Mucosa of rectum (tissue), 2 donors: ENCODE results near the gene DIAPH1.

Source experiments
- H3K27ac ChIP-seq, 2 donors: one replicate each; pipeline ENCODE4 v1.7.0; 2013; ENCODE audit warnings: inconsistent platforms in 2 of 2, low read depth in 2 of 2, low read length in 2 of 2
- H3K27me3 ChIP-seq, 2 donors: one replicate each; pipeline ENCODE4 v1.7.0; 2013; ENCODE audit warnings: low read length in 2 of 2; ENCODE audit not compliant: control insufficient read depth in 2 of 2, insufficient read depth in 2 of 2
- H3K36me3 ChIP-seq, 2 donors: one replicate each; pipeline ENCODE4 v1.7.0; 2013; ENCODE audit warnings: low read length in 2 of 2; ENCODE audit not compliant: control insufficient read depth in 2 of 2, insufficient read depth in 2 of 2
- H3K4me1 ChIP-seq, 2 donors: one replicate each; pipeline ENCODE4 v1.7.0; 2013; ENCODE audit warnings: low read length in 2 of 2, mild to moderate bottlenecking in 1 of 2; ENCODE audit not compliant: control insufficient read depth in 2 of 2, insufficient read depth in 2 of 2
- H3K4me3 ChIP-seq, 2 donors: one replicate each; pipeline ENCODE4 v1.7.0; 2013; ENCODE audit warnings: low read length in 2 of 2
- H3K9ac ChIP-seq, 2 donors: one replicate each; pipeline ENCODE4 v1.7.0; 2013; ENCODE audit warnings: low read length in 2 of 2, low read depth in 1 of 2, mild to moderate bottlenecking in 1 of 2
- H3K9me3 ChIP-seq, 2 donors: one replicate each; pipeline ENCODE4 v1.7.0; 2013; ENCODE audit warnings: low read length in 2 of 2; ENCODE audit not compliant: control insufficient read depth in 2 of 2
- donor health status: healthy.
- donor health status: Normal muscosa, but diverticular disease.

DIAPH1 gene

DNA sequence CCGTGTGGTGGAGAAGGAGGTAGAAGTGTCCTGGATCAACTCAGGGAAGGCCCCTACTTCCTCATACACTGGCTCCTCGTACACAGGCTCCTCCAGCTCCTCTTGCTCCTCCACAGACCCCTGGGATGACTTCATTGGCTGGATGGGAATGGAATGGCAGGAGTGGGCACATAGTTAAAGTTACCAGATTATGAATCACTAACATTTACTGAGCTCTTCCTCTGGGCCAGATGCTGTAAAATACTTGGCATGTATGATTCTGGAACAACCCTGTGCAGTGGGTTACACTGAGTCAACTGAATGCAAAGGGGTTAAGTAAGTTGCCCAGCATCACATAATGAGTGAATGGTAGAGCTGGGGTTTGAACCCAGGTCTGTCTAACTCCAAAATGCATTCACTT lies 35.5 kb upstream of the DIAPH1 start:
- H3K27me3 ChIP-seq: no peaks in the 10 kb centered on the region
- no peak overlapping the region for H3K9ac ChIP-seq

DNA sequence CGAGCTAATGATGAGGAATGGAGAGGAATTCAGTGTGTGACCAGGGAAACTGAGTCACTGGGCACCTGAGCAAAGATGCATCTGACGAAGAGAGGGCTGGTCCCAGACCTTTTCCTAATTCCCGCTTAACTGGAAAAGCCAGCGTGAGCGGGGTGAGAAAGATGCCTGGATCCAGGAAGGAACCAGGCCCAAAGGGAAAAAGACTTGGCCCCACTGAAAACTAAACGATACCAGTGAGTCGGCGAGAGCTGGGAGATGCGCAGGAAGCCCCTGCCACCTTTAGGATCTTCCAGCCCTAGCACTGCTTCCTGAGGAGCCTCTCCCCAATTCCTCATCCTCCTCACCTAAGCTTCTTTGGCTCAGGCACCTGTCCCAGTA lies 32.9 kb upstream of the DIAPH1 start:
- H3K9ac ChIP-seq: peak overlapping the region; percentile 55 to 60
- peaks cover 5 to 7% of the 10 kb centered on the region in 2 donors for H3K4me1 ChIP-seq
- no peaks in the 10 kb centered on the region for H3K9me3 ChIP-seq
- H3K4me3 ChIP-seq: peak overlapping the region; percentile 81 to 83
- no peaks in the 10 kb centered on the region for H3K27me3 ChIP-seq
- peak overlapping the region in 1 of 2 donors; percentile 28 for H3K27ac ChIP-seq
- peaks cover 0 to 9% of the 10 kb centered on the region in 2 donors for H3K36me3 ChIP-seq

More for the DNA sequence above, 35.5 kb upstream of the DIAPH1 start:
- H3K9me3 ChIP-seq: no peaks in the 10 kb centered on the region
- peaks cover 5 to 7% of the 10 kb centered on the region in 2 donors for H3K4me1 ChIP-seq
- no peak overlapping the region for H3K4me3 ChIP-seq
- H3K36me3 ChIP-seq: peaks cover 0 to 10% of the 10 kb centered on the region in 2 donors
- no peak overlapping the region for H3K27ac ChIP-seq

DNA sequence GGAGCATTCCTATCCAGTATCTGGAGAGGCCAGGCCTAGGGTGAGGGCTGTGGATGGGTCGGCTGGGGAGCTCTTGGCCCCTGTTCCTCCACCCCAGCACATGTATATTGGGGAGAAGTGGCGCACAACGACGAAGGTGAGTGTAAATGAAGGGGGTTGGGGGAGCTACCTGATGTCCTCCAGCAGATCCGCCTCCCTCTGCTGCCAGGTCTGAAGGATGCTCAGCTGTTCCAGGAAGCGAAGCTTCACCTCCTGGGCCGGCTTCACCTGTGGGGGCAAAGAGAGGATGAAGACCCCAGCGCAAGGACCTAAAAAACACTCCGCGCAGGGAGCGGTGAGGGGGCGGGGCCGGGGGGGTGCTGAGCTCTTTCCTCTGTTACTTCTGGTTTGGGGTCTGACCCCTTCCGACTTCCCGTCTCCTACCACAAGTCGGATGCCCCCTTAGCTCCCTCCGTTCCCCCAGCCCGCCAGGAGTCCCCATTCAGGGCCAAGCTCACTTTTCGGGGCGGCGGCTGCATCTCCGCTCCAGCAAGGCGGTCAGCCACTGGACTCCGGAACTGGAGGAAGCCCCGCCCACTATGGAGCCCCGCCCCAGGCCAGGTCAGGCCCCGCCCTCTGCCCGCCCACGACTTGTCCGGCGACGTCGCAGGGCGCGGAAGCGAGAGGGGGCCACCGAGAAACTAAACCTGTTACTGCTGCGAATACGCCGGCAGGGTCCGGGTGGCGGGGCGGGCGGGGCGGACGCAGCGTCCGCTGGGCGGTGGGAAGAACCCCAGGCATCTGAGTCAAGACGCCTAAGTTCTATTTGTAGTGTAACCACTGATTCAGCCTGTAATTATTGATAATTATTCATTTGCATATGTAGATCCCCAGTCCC lies 32.3 kb upstream of the DIAPH1 start, which contains the start of gene FCHSD1:
FCHSD1 (minus strand) TSS at position 568 of the 877 bp plus-strand sequence; CDS start at position 518, 50 bp downstream.
- H3K9me3 ChIP-seq: no peaks in the 10 kb centered on the region
- H3K4me1 ChIP-seq: peaks cover 5 to 7% of the 10 kb centered on the region in 2 donors
- H3K27me3 ChIP-seq: no peaks in the 10 kb centered on the region
- H3K9ac ChIP-seq: peak within 1 kb of the TSS; percentile 70 to 74
- H3K27ac ChIP-seq: peak within 1 kb of the TSS in 1 of 2 donors; percentile 28
- H3K4me3 ChIP-seq: peak within 1 kb of the TSS; percentile 81 to 83
- H3K36me3 ChIP-seq: peaks cover 2 to 12% of the 10 kb centered on the region in 2 donors

DNA sequence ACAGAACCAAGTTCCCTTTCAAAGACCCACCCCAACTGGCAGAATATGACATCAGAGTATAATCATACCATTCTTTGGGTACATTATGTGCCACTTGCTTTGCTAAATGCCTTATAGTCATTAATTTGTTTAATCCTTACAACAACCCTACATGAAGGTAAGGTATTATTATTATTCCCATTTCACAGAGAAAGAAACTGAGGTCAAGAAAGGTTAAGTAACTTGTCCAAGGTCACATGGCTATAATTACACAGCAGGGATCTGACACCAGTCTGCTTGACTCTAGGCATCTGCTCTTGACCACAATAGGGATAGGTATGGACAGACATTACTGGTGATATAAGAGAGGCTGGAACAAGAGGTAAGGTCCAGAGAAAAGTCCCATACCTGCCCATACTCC lies 31.2 kb upstream of the DIAPH1 start:
- H3K36me3 ChIP-seq: peaks cover 6 to 12% of the 10 kb centered on the region in 2 donors
- no peak overlapping the region for H3K9ac ChIP-seq
- no peaks in the 10 kb centered on the region for H3K27me3 ChIP-seq
- H3K4me1 ChIP-seq: peaks cover 5 to 7% of the 10 kb centered on the region in 2 donors
- no peaks in the 10 kb centered on the region for H3K9me3 ChIP-seq
- H3K27ac ChIP-seq: no peak overlapping the region
- H3K4me3 ChIP-seq: no peak overlapping the region

DNA sequence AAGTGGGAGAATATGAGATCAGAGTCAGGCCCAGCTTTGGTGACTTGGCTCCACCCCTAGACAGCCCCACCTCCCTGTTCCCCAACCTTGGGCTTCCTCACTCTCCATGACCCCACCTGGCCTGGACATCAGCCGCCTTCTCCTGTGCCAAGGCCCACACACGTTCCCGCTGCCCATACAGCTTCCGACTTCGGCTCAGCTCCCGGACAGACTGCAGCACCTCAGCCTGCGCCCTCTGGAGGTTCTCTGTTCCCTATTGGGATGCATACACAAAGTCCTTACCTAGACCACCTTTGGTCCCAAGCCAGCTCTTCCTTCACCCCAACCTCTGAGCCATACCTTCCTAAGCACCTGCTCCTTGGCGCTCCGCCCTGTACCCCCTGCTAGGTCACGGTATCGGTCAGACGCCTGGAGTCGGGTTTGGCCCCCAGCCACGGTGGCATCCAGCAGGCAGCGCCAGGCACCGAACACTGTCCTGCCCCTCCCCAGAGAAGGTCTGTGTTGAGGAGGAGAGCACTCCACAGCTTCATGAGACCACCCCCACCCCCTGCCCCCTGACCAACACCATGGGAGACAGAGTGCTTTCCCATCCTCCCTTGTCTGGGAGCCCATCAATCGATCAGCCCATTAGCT lies 30.4 kb upstream of the DIAPH1 start:
- Histone ChIP-seq H3K9ac (no peak overlapping the region), H3K4me1 (peaks cover 5 to 7% of the 10 kb centered on the region in 2 donors), H3K36me3 (peaks cover 12% of the 10 kb centered on the region in 2 donors), H3K4me3 (no peak overlapping the region), H3K9me3 (no peaks in the 10 kb centered on the region), H3K27me3 (no peaks in the 10 kb centered on the region), H3K27ac (no peak overlapping the region)

DNA sequence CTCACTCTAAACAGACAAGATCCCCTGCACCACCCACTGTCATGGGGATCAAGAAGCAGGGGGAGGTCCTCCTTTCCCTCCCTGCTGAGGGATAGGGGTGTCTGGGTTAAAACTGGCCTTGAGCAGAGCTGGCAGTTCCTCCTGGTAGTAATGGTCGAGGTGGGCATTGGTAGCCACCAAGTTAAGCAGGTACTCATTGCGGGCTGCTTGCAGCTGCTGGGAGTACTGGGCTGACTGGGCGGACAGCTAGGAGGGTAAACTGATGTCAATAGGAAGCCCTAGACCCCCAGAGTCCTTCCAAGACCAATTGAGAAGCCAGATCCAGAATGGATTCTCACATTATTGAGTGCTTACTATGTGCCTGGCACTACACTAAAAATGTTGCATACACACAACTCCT lies 29.1 kb upstream of the DIAPH1 start:
- Histone ChIP-seq H3K4me1 (peaks cover 5 to 7% of the 10 kb centered on the region in 2 donors), H3K36me3 (peaks cover 13 to 15% of the 10 kb centered on the region in 2 donors), H3K27me3 (no peaks in the 10 kb centered on the region), H3K4me3 (no peak overlapping the region), H3K27ac (no peak overlapping the region), H3K9ac (no peak overlapping the region), H3K9me3 (no peaks in the 10 kb centered on the region)

DNA sequence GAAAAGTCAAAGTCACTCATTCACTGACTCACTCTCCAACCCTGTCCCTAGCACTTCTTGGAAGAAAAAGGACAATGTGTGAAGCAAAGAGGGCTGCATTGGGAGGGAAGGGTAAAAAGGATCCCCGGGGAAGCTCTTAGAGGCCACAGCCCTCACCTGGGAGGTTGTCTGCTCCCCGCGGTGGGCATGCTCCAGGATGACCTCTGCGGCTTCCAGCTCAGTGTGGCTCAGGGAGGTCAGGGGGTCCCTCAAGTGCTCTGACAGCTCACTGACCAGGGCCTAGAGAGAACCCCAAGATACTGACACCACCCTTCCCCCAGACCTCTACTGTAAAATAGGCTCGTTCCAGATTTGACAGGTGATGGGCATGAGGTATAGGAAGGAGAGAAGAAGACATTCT lies 28.4 kb upstream of the DIAPH1 start:
- Histone ChIP-seq H3K36me3 (peaks cover 13 to 18% of the 10 kb centered on the region in 2 donors), H3K9me3 (no peaks in the 10 kb centered on the region), H3K4me3 (no peak overlapping the region), H3K27me3 (no peaks in the 10 kb centered on the region), H3K27ac (no peak overlapping the region), H3K9ac (no peak overlapping the region), H3K4me1 (peaks cover 5 to 7% of the 10 kb centered on the region in 2 donors)

DNA sequence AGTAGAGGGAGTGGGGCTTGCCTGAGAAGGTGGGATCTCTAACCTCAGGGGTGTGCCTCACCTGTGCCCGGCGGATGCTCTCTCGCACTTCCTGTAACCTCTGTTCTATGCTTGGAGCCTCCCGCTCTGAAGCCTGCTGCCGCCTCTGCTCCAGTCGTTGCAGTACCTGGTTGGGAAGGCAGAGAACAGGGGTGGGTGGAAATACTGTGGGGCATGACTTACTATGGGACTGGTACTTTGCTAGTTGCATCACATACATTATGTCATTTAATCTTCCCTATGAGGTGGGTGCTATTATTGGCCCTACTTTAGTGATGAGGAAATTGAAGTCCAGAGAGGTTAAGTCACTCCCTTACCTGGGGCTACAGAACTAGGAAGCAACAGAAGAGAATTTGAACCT lies 27.2 kb upstream of the DIAPH1 start:
- peaks cover 13 to 27% of the 10 kb centered on the region in 2 donors for H3K36me3 ChIP-seq
- H3K9me3 ChIP-seq: no peaks in the 10 kb centered on the region
- no peak overlapping the region for H3K9ac ChIP-seq
- no peaks in the 10 kb centered on the region for H3K27me3 ChIP-seq
- peaks cover 2 to 4% of the 10 kb centered on the region in 2 donors for H3K4me1 ChIP-seq
- no peak overlapping the region for H3K27ac ChIP-seq
- H3K4me3 ChIP-seq: no peak overlapping the region

DNA sequence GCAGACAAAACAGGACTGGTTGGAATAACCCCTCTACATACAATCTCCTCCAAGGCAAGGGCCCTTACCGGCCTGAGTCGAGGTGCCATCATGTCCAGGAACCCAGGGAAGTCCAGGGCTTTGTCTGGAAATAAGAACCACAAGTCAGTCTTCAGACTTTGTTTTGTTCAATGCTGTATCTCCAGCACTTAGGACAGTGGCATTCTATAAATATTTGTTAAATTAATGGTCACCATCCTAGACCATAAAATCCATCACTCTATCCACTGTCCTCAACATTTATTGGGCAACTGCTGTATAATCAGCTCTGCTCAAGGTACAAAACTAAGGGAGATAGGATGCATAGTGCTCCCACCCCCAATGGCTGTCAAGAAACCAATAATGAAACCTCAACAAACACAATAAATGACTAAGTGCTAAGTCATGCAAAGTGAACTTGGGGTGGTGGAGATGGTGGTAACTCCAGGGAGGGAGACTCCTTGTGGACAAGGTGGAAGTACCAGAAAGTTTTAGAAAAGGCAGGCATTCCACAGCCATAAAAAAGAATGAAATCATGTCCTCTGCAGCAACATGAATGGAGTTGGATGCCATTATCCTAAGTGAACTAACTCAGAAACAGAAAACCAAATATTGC lies 23.0 kb upstream of the DIAPH1 start:
- no peaks in the 10 kb centered on the region for H3K27me3 ChIP-seq
- H3K36me3 ChIP-seq: peaks cover 13 to 25% of the 10 kb centered on the region in 2 donors
- no peaks in the 10 kb centered on the region for H3K9me3 ChIP-seq
- peaks cover 6 to 9% of the 10 kb centered on the region in 2 donors for H3K4me1 ChIP-seq
- H3K4me3 ChIP-seq: no peak overlapping the region
- H3K9ac ChIP-seq: no peak overlapping the region
- no peak overlapping the region for H3K27ac ChIP-seq

DNA sequence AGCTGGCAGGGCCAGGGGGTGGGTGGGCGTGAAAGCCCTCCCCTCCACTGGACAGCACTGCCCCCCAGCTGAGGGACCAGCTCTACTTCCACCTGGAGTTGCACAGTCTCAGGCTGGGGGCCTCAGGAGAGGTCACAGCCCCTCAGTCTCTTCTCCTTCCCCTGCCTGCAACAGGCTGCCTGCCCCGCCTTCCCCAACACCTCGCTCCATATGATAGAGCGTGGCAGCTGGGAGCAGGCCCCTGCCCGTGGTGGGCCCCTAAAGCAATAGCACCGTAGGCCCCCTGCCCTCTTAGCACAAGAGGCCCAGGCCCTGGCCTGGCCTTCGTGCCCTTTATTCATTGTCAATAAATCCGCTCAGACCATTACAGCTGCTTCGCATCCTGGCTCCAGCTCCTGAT lies 21.9 kb upstream of the DIAPH1 start:
- no peak overlapping the region for H3K9ac ChIP-seq
- H3K27ac ChIP-seq: no peak overlapping the region
- no peak overlapping the region for H3K4me3 ChIP-seq
- peaks cover 10 to 15% of the 10 kb centered on the region in 2 donors for H3K4me1 ChIP-seq
- peaks cover 9 to 20% of the 10 kb centered on the region in 2 donors for H3K36me3 ChIP-seq
- no peaks in the 10 kb centered on the region for H3K27me3 ChIP-seq
- H3K9me3 ChIP-seq: no peaks in the 10 kb centered on the region
